CD8-positive, alpha-beta memory T cell (primary cell): Measurements from ENCODE around the gene CHST3. TPM values are rescaled to one million over a fixed set of nuclear protein-coding genes. Genes with fewer than 3 reads are reported as not detected.
A peak's percentile ranks its signal among the peaks of the same experiment; 100 is the strongest.

Experiments used
- CTCF ChIA-PET: fragments of 350-600 bp; sonication (Branson Sonifier 250); formaldehyde crosslinking; loops from one replicate; lab custom pipeline; 2021; ENCODE audit warnings: antibody characterized with exemption; lab: Charles Lee
- POLR2A ChIA-PET: fragments of 350-600 bp; sonication (Branson Sonifier 250); formaldehyde crosslinking; loops from one replicate; lab custom pipeline; 2021; ENCODE audit warnings: antibody characterized with exemption; lab: Charles Lee
- DNase-seq, 5 donors: peaks; one replicate each; pipeline versions ENCODE4 v3.0.0 to v3.0.0-alpha.2; 2020 to 2022; ENCODE audit warnings: mixed read lengths in 1 of 5
- H3K27ac ChIP-seq: one replicate; pipeline ENCODE4 v1.7.0; 2013; ENCODE audit warnings: low read depth, mild to moderate bottlenecking, low read length, moderate library complexity
- H3K27me3 ChIP-seq: 2 replicates; pipeline ENCODE4 v1.7.0; 2013; ENCODE audit warnings: low read length, mild to moderate bottlenecking; ENCODE audit not compliant: insufficient read depth, poor library complexity, severe bottlenecking
- H3K36me3 ChIP-seq: 2 replicates; pipeline ENCODE4 v1.7.0; 2013; ENCODE audit warnings: mild to moderate bottlenecking, low read length, moderate library complexity; ENCODE audit not compliant: insufficient read depth
- H3K4me1 ChIP-seq: 2 replicates; pipeline ENCODE4 v1.7.0; 2013; ENCODE audit warnings: mild to moderate bottlenecking, low read length, moderate library complexity; ENCODE audit not compliant: insufficient read depth
- H3K4me3 ChIP-seq: 2 replicates; pipeline ENCODE4 v1.7.0; 2013; ENCODE audit warnings: mild to moderate bottlenecking, low read length
- H3K9me3 ChIP-seq: 2 replicates; pipeline ENCODE4 v1.7.0; 2013; ENCODE audit warnings: mild to moderate bottlenecking, low read length
- H3K27ac Mint-ChIP-seq, 8 donors: one replicate each; pipeline ENCODE4 v1.8.0; 2020 to 2021; ENCODE audit warnings: mixed read lengths in 8 of 8, mild to moderate bottlenecking in 6 of 8, inconsistent platforms in 3 of 8, moderate library complexity in 3 of 8
- H3K27me3 Mint-ChIP-seq, 2 donors: one replicate each; pipeline ENCODE4 v1.8.0; 2020 to 2021; ENCODE audit warnings: mixed read lengths in 2 of 2, mild to moderate bottlenecking in 1 of 2, moderate library complexity in 1 of 2
- H3K36me3 Mint-ChIP-seq, 3 donors: one replicate each; pipeline ENCODE4 v1.8.0; 2020 to 2021; ENCODE audit warnings: mixed read lengths in 3 of 3, inconsistent platforms in 1 of 3, mild to moderate bottlenecking in 1 of 3
- H3K4me1 Mint-ChIP-seq, 3 donors: one replicate each; pipeline ENCODE4 v1.8.0; 2020 to 2021; ENCODE audit warnings: mixed read lengths in 3 of 3, inconsistent platforms in 1 of 3, mild to moderate bottlenecking in 1 of 3
- H3K4me3 Mint-ChIP-seq, 7 donors: one replicate each; pipeline ENCODE4 v1.8.0; 2020 to 2021; ENCODE audit warnings: mixed read lengths in 7 of 7, mild to moderate bottlenecking in 6 of 7, moderate library complexity in 4 of 7, inconsistent platforms in 2 of 7
- H3K9me3 Mint-ChIP-seq, 5 donors: one replicate each; pipeline ENCODE4 v1.8.0; 2020 to 2022; ENCODE audit warnings: mixed read lengths in 5 of 5, mild to moderate bottlenecking in 3 of 5, moderate library complexity in 2 of 5, inconsistent platforms in 1 of 5
- polyA plus RNA-seq: library from polyadenylated mRNA; unstranded; fragments of 300-500 nt; fragmentation: Illumina TruSeq; gene quantifications from one replicate; pipeline ENCODE4 v1.2.3, GENCODE V29; 2021
- total RNA-seq, 2 experiments: library from RNA; stranded (reverse); gene quantifications; one replicate each; pipeline ENCODE4 v1.2.3, GENCODE V29; 2021

CHST3 gene
- total and polyA plus RNA-seq, 3 experiments from 2014 or later, result 0.07 TPM; not detected in 1

DNA sequence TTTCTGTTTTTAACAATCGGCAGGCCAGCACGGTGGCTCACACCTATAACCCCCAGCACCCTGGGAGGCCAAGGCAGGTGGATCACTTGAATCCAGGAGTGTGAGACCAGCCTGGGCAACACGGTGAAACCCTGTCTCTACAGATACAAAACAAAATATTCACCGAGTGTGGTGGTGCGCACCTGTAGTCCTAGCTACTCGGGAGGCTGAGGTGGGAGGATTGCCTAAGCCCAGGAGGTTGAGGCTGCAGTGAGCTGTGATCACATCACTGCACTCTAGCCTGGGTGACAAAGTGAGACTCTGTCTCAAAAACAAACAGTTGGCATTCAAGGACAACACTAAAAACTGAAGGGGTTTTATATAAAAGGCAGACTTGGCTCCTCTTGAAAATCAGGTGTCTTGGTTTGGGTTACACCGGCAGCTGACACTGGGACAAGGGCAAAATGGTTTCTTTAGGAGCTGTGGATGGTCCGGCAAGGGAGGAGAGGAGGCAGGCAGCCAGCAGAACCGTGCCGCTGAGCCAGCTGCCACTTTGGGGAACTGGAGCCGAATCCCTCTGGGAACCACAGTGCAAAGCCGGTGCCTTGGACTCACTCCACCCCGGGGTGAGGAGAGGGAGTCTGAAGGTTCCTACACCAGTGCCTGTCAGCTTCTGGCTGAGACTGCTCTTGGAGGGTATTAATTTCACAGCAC lies 52.6 kb downstream of the CHST3 start:
- no peaks in the 10 kb centered on the region for H3K36me3 ChIP-seq
- ChIA-PET CTCF (no interaction called here), POLR2A (no interaction called here)
- no peaks in the 10 kb centered on the region for H3K9me3 ChIP-seq
- no peak for DNase-seq
- H3K27ac ChIP-seq, result no peak overlapping the region
- H3K4me3 ChIP-seq, result no peak overlapping the region
- H3K36me3 Mint-ChIP-seq, result no peaks in the 10 kb centered on the region
- peaks cover 2 to 4% of the 10 kb centered on the region in 2 donors for H3K27me3 Mint-ChIP-seq
- H3K4me1 Mint-ChIP-seq, result peaks cover 4 to 5% (median 4%) of the 10 kb centered on the region in 3 donors
- no peaks in the 10 kb centered on the region for H3K4me1 ChIP-seq
- no peaks in the 10 kb centered on the region for H3K9me3 Mint-ChIP-seq
- H3K4me3 Mint-ChIP-seq, result no peak overlapping the region
- H3K27me3 ChIP-seq, result no peaks in the 10 kb centered on the region
- H3K27ac Mint-ChIP-seq, result no peak overlapping the region

DNA sequence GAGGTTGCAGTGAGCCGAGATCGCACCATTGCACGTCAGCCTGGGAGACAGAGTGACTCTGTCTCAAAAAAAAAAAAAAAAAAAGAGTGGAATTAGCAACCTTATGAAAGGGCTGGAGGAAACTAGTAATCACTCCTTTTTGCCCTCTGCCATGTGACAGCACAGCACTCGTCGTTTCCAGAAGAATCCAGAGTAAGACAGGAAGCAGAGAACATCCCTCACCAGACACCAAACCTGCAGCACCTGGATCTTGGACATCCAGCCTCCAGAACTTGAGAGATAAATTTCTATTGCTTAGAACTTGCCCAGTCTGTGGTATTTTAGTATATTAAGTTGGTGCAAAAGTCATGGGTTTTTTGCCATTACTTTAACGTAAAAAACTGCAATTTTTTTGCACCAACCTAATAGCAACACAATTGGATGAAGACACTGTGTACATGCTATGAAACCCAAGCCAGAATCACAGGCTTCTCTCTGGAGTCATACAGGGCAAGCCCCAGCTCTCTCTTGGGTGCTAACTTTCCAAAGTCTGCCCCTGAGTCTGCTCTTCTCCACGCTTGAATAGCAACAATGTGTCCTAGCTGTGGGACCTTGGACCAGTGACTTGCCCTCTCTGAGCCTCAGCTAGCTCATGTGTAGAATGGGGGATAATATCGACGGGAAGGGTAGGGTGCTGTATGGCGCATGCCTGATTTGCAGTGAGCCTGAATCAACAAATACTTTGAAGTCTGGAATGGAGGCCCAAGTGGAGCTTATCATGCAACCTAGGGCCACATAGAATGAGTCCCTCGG lies 55.1 kb downstream of the CHST3 start:
- peaks cover 0 to 2% (median 0%) of the 10 kb centered on the region in 5 donors for H3K9me3 Mint-ChIP-seq
- peaks cover 4 to 5% (median 4%) of the 10 kb centered on the region in 3 donors for H3K4me1 Mint-ChIP-seq
- H3K4me3 Mint-ChIP-seq, result no peak overlapping the region
- H3K36me3 Mint-ChIP-seq, result no peaks in the 10 kb centered on the region
- H3K27me3 Mint-ChIP-seq, result peaks cover 2 to 5% of the 10 kb centered on the region in 2 donors
- Histone ChIP-seq H3K27me3 (no peaks in the 10 kb centered on the region), H3K9me3 (no peaks in the 10 kb centered on the region), H3K4me3 (no peak overlapping the region), H3K27ac (no peak overlapping the region), H3K4me1 (no peaks in the 10 kb centered on the region), H3K36me3 (no peaks in the 10 kb centered on the region)
- DNase-seq, result no peak
- no peak overlapping the region for H3K27ac Mint-ChIP-seq
- ChIA-PET POLR2A (no interaction called here), CTCF (no interaction called here)

DNA sequence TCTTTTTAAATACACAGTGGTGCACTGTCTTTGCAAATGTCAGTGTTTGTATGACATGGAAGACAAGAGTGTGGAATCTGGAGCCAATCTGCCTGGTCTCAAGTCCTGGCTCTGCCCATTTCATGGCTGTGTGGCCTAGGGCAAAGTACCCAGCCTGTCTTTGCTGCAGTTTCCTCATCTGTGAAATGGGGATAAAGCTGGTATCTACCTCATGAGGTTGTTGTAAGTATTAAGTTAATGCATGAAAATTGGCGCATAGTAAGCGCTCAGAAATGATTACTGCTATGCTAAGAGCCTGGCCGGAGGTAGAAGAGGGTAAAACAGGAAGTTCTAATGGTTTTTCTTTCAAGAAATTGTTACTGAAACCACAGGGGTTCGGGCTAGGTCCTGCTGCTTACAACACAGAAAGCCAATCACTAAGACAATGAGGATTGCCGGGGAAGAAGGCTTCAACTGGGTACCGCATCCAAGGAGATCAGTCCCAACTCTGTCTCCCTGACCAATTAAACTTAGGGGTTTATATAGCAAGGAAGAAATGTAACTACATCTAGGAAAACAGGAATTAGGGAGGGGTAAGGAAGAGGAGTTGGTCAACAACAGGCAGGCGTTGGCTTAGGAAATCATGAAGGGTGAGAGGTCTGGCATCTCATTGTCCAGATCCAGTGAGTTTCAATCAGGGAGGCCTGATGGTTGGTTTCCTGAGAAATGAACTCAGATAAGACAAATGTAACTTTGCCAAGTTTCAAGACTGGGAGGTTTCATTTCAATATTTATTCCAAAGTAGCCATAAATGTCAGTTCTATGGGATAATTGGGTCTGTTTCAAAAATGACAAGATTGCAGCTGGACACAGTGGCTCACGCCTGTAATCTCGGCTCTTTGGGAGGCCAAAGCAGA lies 57.0 kb downstream of the CHST3 start:
- Histone ChIP-seq H3K27ac (no peak overlapping the region), H3K9me3 (no peaks in the 10 kb centered on the region), H3K4me3 (no peak overlapping the region), H3K27me3 (no peaks in the 10 kb centered on the region), H3K36me3 (no peaks in the 10 kb centered on the region), H3K4me1 (no peaks in the 10 kb centered on the region)
- peaks cover 4 to 5% (median 4%) of the 10 kb centered on the region in 3 donors for H3K4me1 Mint-ChIP-seq
- H3K27me3 Mint-ChIP-seq, result peaks cover under 1 to 8% of the 10 kb centered on the region in 2 donors
- peak overlapping the region in 2 of 8 donors; percentile 26 to 42 for H3K27ac Mint-ChIP-seq
- CTCF ChIA-PET, result no interaction called here
- peaks cover 0 to 2% (median 0%) of the 10 kb centered on the region in 5 donors for H3K9me3 Mint-ChIP-seq
- POLR2A ChIA-PET, result interaction anchor here (0.6 kb wide), 1 partner anchor 836 kb away, joined by 5 read pairs; no protein-coding TSS in a partner anchor
- H3K4me3 Mint-ChIP-seq, result no peak overlapping the region
- H3K36me3 Mint-ChIP-seq, result no peaks in the 10 kb centered on the region
- no peak for DNase-seq

DNA sequence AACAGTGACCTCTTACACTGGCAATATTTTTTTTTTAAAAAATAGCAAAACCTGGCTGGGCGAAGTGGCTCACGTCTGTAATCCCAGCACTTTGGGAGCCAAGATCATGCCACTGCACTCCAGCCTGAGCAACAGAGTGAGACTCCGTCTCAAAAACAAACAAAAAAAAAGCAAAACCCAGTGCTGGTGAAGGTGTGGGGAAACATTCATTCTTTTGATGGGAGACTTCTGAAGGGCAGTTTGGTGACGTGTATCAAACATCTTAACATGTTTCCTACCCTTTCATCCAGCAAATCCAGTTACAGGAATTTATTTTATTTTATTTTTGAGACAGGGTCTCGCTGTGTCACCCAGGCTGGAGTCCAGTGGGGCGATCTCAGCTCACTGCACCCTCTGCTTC lies 58.0 kb downstream of the CHST3 start:
- no peak for DNase-seq
- CTCF ChIA-PET, result no interaction called here

DNA sequence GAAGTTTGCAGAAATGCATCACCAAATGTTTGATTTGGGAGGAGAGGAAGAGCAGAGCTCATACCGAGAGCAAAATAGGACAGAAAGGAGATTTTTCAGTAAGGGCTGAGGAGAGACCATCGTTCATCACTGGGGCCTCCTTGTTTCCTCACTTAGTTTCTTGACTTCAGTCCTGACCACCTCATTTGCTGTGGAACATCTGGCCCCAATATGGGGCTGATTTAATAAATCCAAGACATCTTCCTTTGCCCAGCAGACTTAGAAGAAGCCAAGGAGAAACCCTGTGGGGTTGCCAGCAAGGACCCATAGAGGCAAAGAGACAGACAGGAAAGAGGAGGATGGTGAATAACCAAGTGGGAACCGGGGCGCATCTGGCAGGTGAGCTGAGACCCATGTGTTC lies 60.4 kb downstream of the CHST3 start:
- Mint-ChIP-seq H3K27ac (peak overlapping the region in 1 of 8 donors; percentile 91), H3K4me1 (peaks cover 4 to 5% (median 4%) of the 10 kb centered on the region in 3 donors), H3K27me3 (peaks cover 8 to 15% of the 10 kb centered on the region in 2 donors), H3K4me3 (no peak overlapping the region), H3K36me3 (no peaks in the 10 kb centered on the region), H3K9me3 (peaks cover 0 to 2% (median 0%) of the 10 kb centered on the region in 5 donors)
- no peaks in the 10 kb centered on the region for H3K27me3 ChIP-seq
- CTCF ChIA-PET, result interaction anchor here (1.2 kb wide), 1 partner anchor 11 kb away, joined by 3 read pairs; no protein-coding TSS in a partner anchor
- no peak overlapping the region for H3K27ac ChIP-seq
- no peaks in the 10 kb centered on the region for H3K36me3 ChIP-seq
- no peak overlapping the region for H3K4me3 ChIP-seq
- POLR2A ChIA-PET, result no interaction called here
- DNase-seq, result no peak
- no peaks in the 10 kb centered on the region for H3K9me3 ChIP-seq
- no peaks in the 10 kb centered on the region for H3K4me1 ChIP-seq

More for the DNA sequence above, 58.0 kb downstream of the CHST3 start:
- Histone ChIP-seq H3K4me1 (no peaks in the 10 kb centered on the region), H3K4me3 (no peak overlapping the region), H3K36me3 (no peaks in the 10 kb centered on the region), H3K27ac (no peak overlapping the region), H3K27me3 (no peaks in the 10 kb centered on the region), H3K9me3 (no peaks in the 10 kb centered on the region)
- no peak overlapping the region for H3K4me3 Mint-ChIP-seq
- POLR2A ChIA-PET, result no interaction called here
- peaks cover 4 to 5% (median 4%) of the 10 kb centered on the region in 3 donors for H3K4me1 Mint-ChIP-seq
- H3K27me3 Mint-ChIP-seq, result peaks cover 2 to 8% of the 10 kb centered on the region in 2 donors
- no peak overlapping the region for H3K27ac Mint-ChIP-seq
- no peaks in the 10 kb centered on the region for H3K36me3 Mint-ChIP-seq
- H3K9me3 Mint-ChIP-seq, result peaks cover 0 to 2% (median 0%) of the 10 kb centered on the region in 5 donors

DNA sequence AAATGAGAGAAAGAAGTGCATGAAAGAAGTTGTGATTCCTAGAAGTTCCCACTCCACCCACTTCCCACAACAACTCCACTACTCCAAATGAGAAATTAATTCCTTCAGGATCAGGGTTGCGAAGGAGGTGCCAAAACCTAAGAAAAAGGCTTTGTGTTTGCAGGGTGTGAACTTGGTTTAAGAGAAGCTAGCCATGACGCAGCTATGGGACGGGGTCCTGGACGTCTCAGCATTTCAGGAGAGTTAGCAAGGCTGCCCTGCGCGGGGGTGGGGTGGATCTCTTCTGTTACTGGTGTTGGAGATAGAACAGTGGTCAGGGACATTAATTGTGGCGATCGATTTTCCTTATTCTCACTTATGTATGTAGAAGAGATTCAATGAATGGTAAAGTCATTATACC lies 61.2 kb downstream of the CHST3 start:
- CTCF ChIA-PET, result no interaction called here
- H3K4me3 ChIP-seq, result no peak overlapping the region
- H3K27me3 ChIP-seq, result no peaks in the 10 kb centered on the region
- no peak for DNase-seq
- Mint-ChIP-seq H3K36me3 (no peaks in the 10 kb centered on the region), H3K27me3 (peaks cover 8 to 15% of the 10 kb centered on the region in 2 donors), H3K4me3 (no peak overlapping the region), H3K27ac (no peak overlapping the region), H3K9me3 (peaks cover 0 to 2% (median 0%) of the 10 kb centered on the region in 5 donors), H3K4me1 (peaks cover 4 to 5% (median 4%) of the 10 kb centered on the region in 3 donors)
- no peaks in the 10 kb centered on the region for H3K9me3 ChIP-seq
- H3K36me3 ChIP-seq, result no peaks in the 10 kb centered on the region
- POLR2A ChIA-PET, result no interaction called here
- H3K27ac ChIP-seq, result no peak overlapping the region
- H3K4me1 ChIP-seq, result no peaks in the 10 kb centered on the region

DNA sequence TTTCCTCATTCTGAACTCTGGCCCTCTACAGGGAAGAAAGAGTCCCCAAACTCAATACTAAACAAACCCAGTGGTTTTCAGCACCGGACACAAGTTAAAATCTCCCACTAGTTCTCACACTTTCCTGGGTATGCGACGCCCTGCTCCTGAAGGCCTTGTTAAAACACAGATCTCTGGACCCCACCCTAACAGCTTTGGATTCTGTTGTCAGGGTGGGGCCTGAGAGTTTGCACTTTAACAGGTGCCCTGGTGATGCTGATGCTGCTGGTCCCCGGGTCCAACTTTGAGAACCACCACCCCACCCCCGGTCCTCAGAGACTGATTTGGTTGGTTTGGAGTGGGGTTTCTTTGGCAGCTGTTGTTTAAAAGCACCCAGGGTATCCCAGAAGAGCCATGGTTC lies 61.6 kb downstream of the CHST3 start:
- no peak for DNase-seq
- H3K9me3 Mint-ChIP-seq, result peaks cover 0 to 2% (median 0%) of the 10 kb centered on the region in 5 donors
- ChIA-PET POLR2A (no interaction called here), CTCF (no interaction called here)
- H3K9me3 ChIP-seq, result no peaks in the 10 kb centered on the region
- H3K27me3 Mint-ChIP-seq, result peaks cover 8 to 15% of the 10 kb centered on the region in 2 donors
- peaks cover 4 to 5% (median 4%) of the 10 kb centered on the region in 3 donors for H3K4me1 Mint-ChIP-seq
- H3K27me3 ChIP-seq, result no peaks in the 10 kb centered on the region
- H3K4me1 ChIP-seq, result no peaks in the 10 kb centered on the region
- H3K4me3 Mint-ChIP-seq, result no peak overlapping the region
- no peak overlapping the region for H3K27ac ChIP-seq
- H3K27ac Mint-ChIP-seq, result no peak overlapping the region
- H3K36me3 ChIP-seq, result no peaks in the 10 kb centered on the region
- no peak overlapping the region for H3K4me3 ChIP-seq
- no peaks in the 10 kb centered on the region for H3K36me3 Mint-ChIP-seq
